A172 (cell line): ENCODE data around the gene KLHDC4. TPM values are rescaled to one million over a fixed set of nuclear protein-coding genes. Genes with fewer than 3 reads are reported as not detected.
"Not testable (repeated sequence)": the region's sequence is repeated elsewhere in the genome, so short reads cannot be mapped to it uniquely, and the experiment has no call there.

Experiments
- DNase-seq: peaks from one replicate; pipeline ENCODE4 v3.0.0-alpha.2; 2015; ENCODE audit warnings: low spot score
- total RNA-seq: library from RNA; depleted of rRNA; stranded (reverse); fragments of >200 nt; shearing (Covaris generic); gene quantifications from 2 replicates; pipeline ENCODE4 v1.2.3, GENCODE V29; 2014

Gene KLHDC4
- total RNA-seq, 1 experiment from 2014 or later = 18.4 TPM

- no peak for DNase-seq
Observed at GRCh38 chr16:87684106-87684677, 81.6 kb downstream of the KLHDC4 start.

GRCh38 chr16:87682852-87683399 is 82.9 kb downstream of the KLHDC4 start:
- DNase-seq = no peak

DNA sequence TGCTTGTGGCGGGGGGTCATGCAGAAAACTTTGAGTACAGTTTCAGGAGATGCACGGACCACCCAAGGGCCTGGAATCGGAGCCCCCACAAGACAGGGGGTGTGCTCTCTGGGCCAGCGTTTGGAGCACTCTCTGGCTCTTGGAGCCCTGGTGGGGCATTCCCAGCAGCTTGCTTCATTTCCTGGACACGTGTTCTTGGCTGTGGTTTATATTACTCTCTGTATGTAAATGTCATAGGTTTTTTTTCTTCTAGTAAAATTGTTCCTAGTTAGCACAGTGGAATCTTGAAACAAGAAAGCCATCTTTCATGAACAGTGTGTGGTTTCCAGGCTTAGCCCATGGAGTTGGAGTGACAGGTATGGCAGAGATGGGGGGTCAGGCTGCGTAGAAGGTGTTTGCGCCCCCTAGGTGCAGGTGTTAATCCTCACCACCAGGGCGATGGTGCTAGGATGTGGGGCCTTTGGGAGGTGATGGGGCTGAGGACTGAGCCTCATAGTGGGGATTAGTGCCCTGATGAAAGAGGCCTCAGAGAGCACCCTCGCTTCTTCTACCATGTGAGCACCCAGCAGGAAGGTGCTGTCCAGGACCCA is 83.7 kb downstream of the KLHDC4 start:
- DNase-seq = peak; percentile 69

GRCh38 chr16:87681051-87681602 is 84.7 kb downstream of the KLHDC4 start:
- not testable (repeated sequence) for DNase-seq

DNA sequence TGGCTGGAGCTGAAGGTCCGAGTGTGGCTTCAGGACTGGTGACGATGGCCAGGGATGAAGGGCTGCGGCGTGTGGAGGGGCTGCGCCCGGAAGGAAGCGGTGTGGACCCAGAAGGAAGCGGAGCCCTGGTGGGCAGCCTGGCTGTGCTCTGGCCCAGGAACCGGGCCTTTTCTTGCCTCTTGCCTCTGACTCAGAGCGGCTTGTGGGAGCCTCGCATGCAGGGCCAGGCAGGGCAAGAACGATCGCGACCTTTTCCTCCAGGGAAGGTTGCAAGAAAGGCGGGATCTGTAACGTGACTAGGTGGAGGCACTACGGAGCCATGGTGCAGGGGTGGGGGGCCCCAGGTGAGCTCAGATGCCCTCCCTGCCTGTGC is 85.5 kb downstream of the KLHDC4 start:
- DNase-seq = no peak

GRCh38 chr16:87679593-87680271 is 86.1 kb downstream of the KLHDC4 start:
- no peak for DNase-seq

GRCh38 chr16:87678618-87679017 is 87.2 kb downstream of the KLHDC4 start:
- peak; percentile 38 for DNase-seq

DNA sequence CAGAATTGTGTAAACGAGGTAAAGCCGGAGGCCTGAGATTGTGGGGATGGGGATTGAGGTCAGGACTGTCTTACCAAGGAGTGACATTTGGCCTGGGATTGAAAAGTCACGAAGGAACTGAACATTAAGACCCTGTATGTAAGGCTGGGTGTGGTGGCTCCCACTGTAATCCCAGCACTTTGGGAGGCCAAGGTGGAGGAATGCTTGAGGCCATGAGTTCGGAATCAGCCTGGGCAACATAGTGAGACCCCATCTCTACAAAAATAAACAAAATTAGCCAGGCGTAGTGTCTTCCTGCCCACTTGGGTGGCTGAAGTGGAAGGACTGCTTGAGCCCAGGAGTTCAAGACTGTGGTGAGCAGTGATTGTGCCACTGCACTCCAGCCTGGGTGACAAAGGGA is 88.0 kb downstream of the KLHDC4 start:
- DNase-seq = no peak

DNA sequence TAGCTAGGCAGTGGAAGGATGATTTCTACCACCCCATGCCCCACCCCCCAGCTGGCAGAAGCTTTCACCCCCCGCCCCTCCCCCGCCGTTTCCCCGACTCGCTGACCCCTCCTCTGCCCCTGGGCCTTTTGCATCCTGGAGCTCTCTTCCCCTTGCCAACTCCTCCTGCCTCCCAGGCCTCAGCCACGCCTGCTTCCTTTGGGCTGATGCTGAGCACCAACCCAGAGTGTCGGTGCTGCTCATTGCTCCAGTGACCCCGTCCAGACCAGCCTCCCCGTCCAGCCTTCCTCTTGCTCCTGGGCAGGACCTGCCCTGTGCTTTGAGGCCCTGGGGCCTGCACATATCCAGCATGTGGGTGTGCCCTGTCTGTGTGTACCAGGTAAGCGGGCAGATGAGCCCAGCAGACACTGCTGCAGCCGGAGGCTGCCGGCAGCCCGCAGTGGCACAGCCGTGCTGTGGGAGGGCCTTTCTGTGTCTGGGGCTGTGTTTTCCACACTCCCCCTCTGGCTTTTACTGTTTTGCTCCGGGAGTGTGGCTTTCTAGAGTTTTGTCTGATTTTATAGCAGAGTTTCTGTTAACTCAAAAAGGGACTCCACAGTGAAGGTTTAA is 90.6 kb downstream of the KLHDC4 start:
- DNase-seq = no peak

- no peak for DNase-seq
Observed at GRCh38 chr16:87674419-87674818, 91.4 kb downstream of the KLHDC4 start.

- DNase-seq = no peak
Observed at GRCh38 chr16:87671715-87672270, 94.0 kb downstream of the KLHDC4 start.

GRCh38 chr16:87671221-87671620 is 94.6 kb downstream of the KLHDC4 start:
- peak; percentile 30 for DNase-seq

GRCh38 chr16:87669672-87670071 is 96.1 kb downstream of the KLHDC4 start:
- DNase-seq = no peak

GRCh38 chr16:87667946-87668345 is 97.8 kb downstream of the KLHDC4 start:
- DNase-seq = no peak

GRCh38 chr16:87667443-87667842 is 98.3 kb downstream of the KLHDC4 start:
- no peak for DNase-seq

- no peak for DNase-seq
Observed at GRCh38 chr16:87666919-87667318, 98.9 kb downstream of the KLHDC4 start.

DNA sequence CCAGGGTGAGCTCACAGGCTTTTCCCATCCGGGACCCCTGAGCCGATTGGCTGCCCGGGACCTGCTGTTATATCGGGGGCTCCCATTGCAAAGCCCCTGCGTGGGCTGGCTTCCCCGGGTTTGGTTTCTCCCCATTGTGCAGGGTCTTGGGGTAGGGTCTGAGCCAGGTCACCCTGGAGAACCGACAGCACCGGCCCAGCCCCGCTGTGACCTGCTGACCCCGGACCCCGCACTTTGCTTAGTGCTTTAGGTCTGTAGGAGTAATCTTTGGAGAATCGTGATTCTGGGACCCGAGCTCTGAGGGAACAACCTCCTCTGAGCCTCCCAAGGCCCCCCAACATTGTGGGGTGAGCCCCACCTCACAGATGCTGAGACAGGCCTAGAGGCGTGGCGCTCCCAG is 100.6 kb downstream of the KLHDC4 start:
- DNase-seq = no peak

- DNase-seq = no peak
Observed at GRCh38 chr16:87664792-87665191, 101.0 kb downstream of the KLHDC4 start.

DNA sequence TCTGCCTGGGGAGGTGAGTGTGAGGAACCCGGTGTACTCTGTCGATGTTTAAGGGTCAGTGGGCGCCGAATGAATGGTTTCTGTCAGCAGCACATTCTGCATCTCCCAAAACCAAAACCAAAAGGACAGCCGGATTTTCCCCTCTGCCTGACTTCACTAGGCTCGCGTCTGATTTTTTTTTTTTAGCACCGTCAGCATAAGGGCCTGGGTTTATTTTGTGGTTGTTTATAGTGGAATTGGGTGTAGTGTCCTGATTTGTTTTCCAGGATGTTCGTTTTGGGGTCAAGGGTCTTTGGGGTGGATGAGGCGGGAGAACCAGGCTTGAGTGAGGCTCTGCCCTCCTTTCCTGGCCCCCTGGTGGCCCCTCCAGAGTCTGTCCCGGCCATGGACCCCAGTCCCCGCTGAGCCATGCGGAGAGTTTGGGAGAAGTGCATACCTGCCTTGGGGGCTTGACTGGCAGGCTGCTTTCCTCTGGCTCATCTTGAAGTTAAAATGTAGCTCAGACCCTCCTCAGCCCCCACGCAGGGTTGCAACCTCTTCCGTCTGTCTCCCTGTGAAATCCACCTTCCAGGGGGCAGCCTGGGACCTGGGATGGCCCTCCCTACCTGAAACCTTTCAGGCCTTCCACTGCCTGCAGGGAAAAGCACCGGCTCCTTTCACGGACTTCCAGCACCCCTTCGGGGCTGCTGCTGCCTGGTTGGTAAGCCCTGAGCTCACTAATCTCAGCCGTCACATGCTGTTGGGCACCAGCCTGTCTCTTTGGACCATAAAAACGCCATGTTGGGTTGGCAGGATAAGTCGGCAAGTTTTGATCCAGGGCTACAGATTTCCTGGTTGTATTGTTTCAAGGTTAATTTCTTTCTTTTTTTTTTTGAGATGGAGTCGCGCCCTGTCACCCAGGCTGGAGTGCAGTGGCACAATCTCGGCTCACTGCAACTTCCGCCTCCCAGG is 103.3 kb downstream of the KLHDC4 start:
- DNase-seq = no peak

- no peak for DNase-seq
Observed at GRCh38 chr16:87661561-87661960, 104.2 kb downstream of the KLHDC4 start.
